GM23338 (cell line): ENCODE measurements around the gene ASTE1. TPM values are rescaled to one million over a fixed set of nuclear protein-coding genes. Genes with fewer than 3 reads are reported as not detected.

Experiments used
- ATAC-seq: fragments of 200-7000 bp; cut with Tn5 transposase; 3 replicates; pipeline ENCODE4 v1.9.1; 2020
- DNase-seq: peaks from one replicate; pipeline ENCODE4 v3.0.0-alpha.2; 2015; ENCODE audit warnings: low spot score
- H2AFZ ChIP-seq: fragments of 200-600 bp; sonication (generic); 2 replicates; pipeline ENCODE4 v1.8.0; 2016; ENCODE audit warnings: antibody characterized with exemption, mild to moderate bottlenecking, moderate library complexity
- H3F3A ChIP-seq: fragments of 200-600 bp; sonication (generic); replicated peaks from 2 replicates; pipeline ENCODE4 v1.8.0; 2017; ENCODE audit warnings: antibody characterized with exemption, mixed run types, low read depth
- H3K27ac ChIP-seq: fragments of 200-600 bp; sonication (generic); 2 replicates; pipeline ENCODE4 v1.6.1; 2016; ENCODE audit warnings: low read depth
- H3K27me3 ChIP-seq: fragments of 200-600 bp; sonication (generic); 2 replicates; pipeline ENCODE4 v1.8.0; 2016; ENCODE audit warnings: mild to moderate bottlenecking, mixed run types, moderate library complexity; ENCODE audit not compliant: insufficient read depth
- H3K36me3 ChIP-seq: fragments of 200-600 bp; sonication (generic); 2 replicates; pipeline ENCODE4 v1.8.0; 2016; ENCODE audit warnings: mild to moderate bottlenecking; ENCODE audit not compliant: insufficient read depth
- H3K4me1 ChIP-seq: fragments of 200-600 bp; sonication (generic); 2 replicates; pipeline ENCODE4 v1.8.0; 2016; ENCODE audit warnings: mild to moderate bottlenecking, moderate library complexity; ENCODE audit not compliant: insufficient read depth
- H3K4me2 ChIP-seq: fragments of 200-600 bp; sonication (generic); 2 replicates; pipeline ENCODE4 v1.7.1; 2017; ENCODE audit warnings: mixed run types
- H3K4me3 ChIP-seq: fragments of 200-600 bp; sonication (generic); 2 replicates; pipeline ENCODE4 v1.6.1; 2016; ENCODE audit warnings: mixed run types
- H3K79me2 ChIP-seq: fragments of 200-600 bp; sonication (generic); replicated peaks from 2 replicates; pipeline ENCODE4 v1.8.0; 2017; ENCODE audit warnings: mild to moderate bottlenecking; ENCODE audit not compliant: insufficient read depth
- H3K9me2 ChIP-seq: fragments of 200-600 bp; sonication (generic); 2 replicates; pipeline ENCODE4 v1.8.0; 2017; ENCODE audit not compliant: insufficient read depth
- H4K20me1 ChIP-seq: fragments of 200-600 bp; sonication (generic); replicated peaks from 2 replicates; pipeline ENCODE4 v1.8.0; 2017; ENCODE audit warnings: mild to moderate bottlenecking; ENCODE audit not compliant: insufficient read depth
- H3K27ac Mint-ChIP-seq: 2 replicates; pipeline ENCODE4 v1.8.0; 2020; ENCODE audit warnings: inconsistent platforms, mild to moderate bottlenecking, moderate library complexity, mixed read lengths
- H3K27me3 Mint-ChIP-seq: 3 replicates; pipeline ENCODE4 v1.8.0; 2022; ENCODE audit warnings: low read depth, mild to moderate bottlenecking, moderate library complexity, mixed read lengths, inconsistent platforms; ENCODE audit not compliant: insufficient read depth, poor library complexity
- H3K36me3 Mint-ChIP-seq: 3 replicates; pipeline ENCODE4 v1.8.0; 2021; ENCODE audit warnings: low read depth, mild to moderate bottlenecking, inconsistent platforms, moderate library complexity, mixed read lengths
- H3K4me1 Mint-ChIP-seq: 3 replicates; pipeline ENCODE4 v1.8.0; 2020; ENCODE audit warnings: mild to moderate bottlenecking, inconsistent platforms, mixed read lengths
- H3K4me3 Mint-ChIP-seq: 3 replicates; pipeline ENCODE4 v1.8.0; 2021; ENCODE audit warnings: moderate library complexity, mild to moderate bottlenecking, inconsistent platforms, mixed read lengths
- H3K9me3 Mint-ChIP-seq: 3 replicates; pipeline ENCODE4 v1.8.0; 2020; ENCODE audit warnings: moderate library complexity, mild to moderate bottlenecking, inconsistent platforms, mixed read lengths
- CREB1 ChIP-seq: fragments of 250-450 bp; sonication (Bioruptor Pico); IDR thresholded peaks from 2 replicates; pipeline ENCODE4 v1.5.0; 2020; ENCODE audit warnings: low read depth, mild to moderate bottlenecking, moderate library complexity
- CTCF ChIP-seq, 2 experiments: fragments of 200-600 bp in 1 of 2; sonication (generic) in 1 of 2; conservative IDR thresholded peaks; 2 replicates each; pipeline versions ENCODE4 v1.5.1 to v1.6.1; 2016 to 2017; ENCODE audit warnings: antibody characterized with exemption in 2 of 2, low read depth in 2 of 2, mild to moderate bottlenecking in 2 of 2, moderate library complexity in 1 of 2
- ETS1 ChIP-seq: IDR thresholded peaks from 2 replicates; pipeline ENCODE4 v1.6.1; 2016; ENCODE audit warnings: antibody characterized with exemption
- EZH2 ChIP-seq: fragments of 200-600 bp; sonication (generic); IDR thresholded peaks from one replicate; pipeline ENCODE4 v1.8.0; 2017; ENCODE audit warnings: antibody characterized with exemption, mild to moderate bottlenecking, low read depth; ENCODE audit not compliant: unreplicated experiment
- EZH2phosphoT487 ChIP-seq: fragments of 200-600 bp; sonication (generic); IDR thresholded peaks from one replicate; pipeline ENCODE4 v1.8.1; 2018; ENCODE audit warnings: antibody characterized with exemption; ENCODE audit not compliant: unreplicated experiment
- JUNB ChIP-seq: IDR thresholded peaks from one replicate; pipeline ENCODE4 v1.6.1; 2016; ENCODE audit warnings: antibody characterized with exemption; ENCODE audit not compliant: unreplicated experiment
- NANOG ChIP-seq: IDR thresholded peaks from 2 replicates; pipeline ENCODE4 v1.6.1; 2016; ENCODE audit warnings: antibody characterized with exemption, borderline replicate concordance
- POLR2AphosphoS5 ChIP-seq: IDR thresholded peaks from 2 replicates; pipeline ENCODE4 v1.6.1; 2016; ENCODE audit warnings: antibody characterized with exemption, low read depth
- REST ChIP-seq: IDR thresholded peaks from one replicate; pipeline ENCODE4 v1.6.1; 2018; ENCODE audit warnings: antibody characterized with exemption; ENCODE audit not compliant: unreplicated experiment
- STAT1 ChIP-seq: IDR thresholded peaks from one replicate; pipeline ENCODE4 v1.6.1; 2016; ENCODE audit warnings: antibody characterized with exemption; ENCODE audit not compliant: unreplicated experiment
- ZNF114 ChIP-seq: fragments of 250-450 bp; sonication (Bioruptor Pico); IDR thresholded peaks from 2 replicates; pipeline ENCODE4 v1.5.0; 2020; ENCODE audit warnings: mild to moderate bottlenecking, moderate library complexity
- ZNF331 ChIP-seq: fragments of 250-450 bp; sonication (Bioruptor Pico); IDR thresholded peaks from 2 replicates; pipeline ENCODE4 v1.5.0; 2020; ENCODE audit warnings: low read depth, mild to moderate bottlenecking, moderate library complexity
- ZNF462 ChIP-seq: fragments of 250-450 bp; sonication (Bioruptor Pico); IDR thresholded peaks from 2 replicates; pipeline ENCODE4 v1.5.0; 2020; ENCODE audit warnings: mild to moderate bottlenecking, moderate library complexity
- polyA plus RNA-seq: library from polyadenylated mRNA; unstranded; fragments of >200 nt; fragmentation: Nextera tagmentation; extraction: Ambion mirVana; gene quantifications from 2 replicates; pipeline ENCODE4 v1.2.1, GENCODE V29; 2016
- total RNA-seq: library from RNA; depleted of rRNA; stranded (reverse); fragments of >200 nt; shearing (Covaris generic); gene quantifications from 2 replicates; pipeline ENCODE4 v1.2.3, GENCODE V29; 2014

Gene ASTE1
- total and polyA plus RNA-seq, 2 experiments from 2014 or later = 4.9 to 8.9 TPM

GRCh38 chr3:131007256-131007655 is 19.4 kb downstream of the ASTE1 start:
- peaks cover 6% of the 10 kb centered on the region for H3K27me3 Mint-ChIP-seq
- Histone ChIP-seq H3K79me2 (no peaks in the 10 kb centered on the region), H3K36me3 (peaks cover under 1% of the 10 kb centered on the region; the same call in 1 of the 2 replicates), H3K4me3 (no peak overlapping the region), H3K9me2 (no peaks in the 10 kb centered on the region), H3K27ac (no peak overlapping the region), H3K4me2 (no peak overlapping the region), H3K27me3 (no peaks in the 10 kb centered on the region), H3K4me1 (no peaks in the 10 kb centered on the region), H2AFZ (no peak overlapping the region), H3F3A (no peaks in the 10 kb centered on the region), H4K20me1 (no peaks in the 10 kb centered on the region; the same call in none of the 2 replicates)
- peak overlapping the region; percentile 4; the same call in 1 of the 2 replicates for H3K27ac Mint-ChIP-seq
- no peak overlapping the region for H3K4me3 Mint-ChIP-seq
- H3K9me3 Mint-ChIP-seq = no peaks in the 10 kb centered on the region
- DNase-seq (no peak), ATAC-seq (no peak)
- TF ChIP-seq EZH2 = no peak
- TF ChIP-seq ZNF331 (CRISPR knock-in tag) = no peak
- no peak for TF ChIP-seq POLR2AphosphoS5
- TF ChIP-seq CREB1 (CRISPR knock-in tag) = no peak
- no peak for TF ChIP-seq CTCF (conservative IDR thresholded peaks at IDR 0.05; ENCODE audit: low read depth in 2 of 2)
- TF ChIP-seq STAT1 = no peak
- TF ChIP-seq ZNF114 = no peak
- TF ChIP-seq ETS1 = no peak
- TF ChIP-seq ZNF462 = no peak
- TF ChIP-seq NANOG = no peak
- no peak for TF ChIP-seq EZH2phosphoT487
- no peak for TF ChIP-seq JUNB
- TF ChIP-seq REST = no peak
- H3K4me1 Mint-ChIP-seq = no peaks in the 10 kb centered on the region
- peaks cover 16% of the 10 kb centered on the region for H3K36me3 Mint-ChIP-seq
